HEK293T (cell line): ENCODE measurements around the gene CDH4.

Experiments
- ARNT ChIP-seq: fragments of 450-650 bp; IDR thresholded peaks from 2 replicates; pipeline ENCODE4 v1.6.1; 2017; ENCODE audit warnings: mild to moderate bottlenecking
- CTBP1 ChIP-seq: fragments of 450-650 bp; IDR thresholded peaks from 2 replicates; pipeline ENCODE4 v1.6.1; 2016; ENCODE audit warnings: borderline replicate concordance
- ELF4 ChIP-seq: fragments of 450-650 bp; IDR thresholded peaks from 2 replicates; pipeline ENCODE4 v1.6.1; 2017; ENCODE audit warnings: antibody characterized with exemption
- FOXK2 ChIP-seq: fragments of 450-650 bp; IDR thresholded peaks from 2 replicates; pipeline ENCODE4 v1.6.1; 2016; ENCODE audit warnings: mild to moderate bottlenecking
- SUZ12 ChIP-seq: fragments of 450-650 bp; IDR thresholded peaks from 2 replicates; pipeline ENCODE4 v1.6.1; 2016; ENCODE audit warnings: mild to moderate bottlenecking
- TARDBP ChIP-seq: fragments of 450-650 bp; IDR thresholded peaks from 2 replicates; pipeline ENCODE4 v1.6.1; 2016

- TF ChIP-seq SUZ12: no peak
- TF ChIP-seq TARDBP: no peak
- TF ChIP-seq FOXK2: no peak
- TF ChIP-seq ARNT: no peak
- TF ChIP-seq ELF4: no peak
- TF ChIP-seq CTBP1: no peak
These were observed 622.5 kb downstream of the CDH4 start for GRCh38 chr20:61874421-61875068.
